ENCODE measurements around the gene CD163L1. TPM values are rescaled to one million over a fixed set of nuclear protein-coding genes. Genes with fewer than 3 reads are reported as not detected.

Gene CD163L1
- total RNA-seq, 2 donors from 2014 or later, result 0.42 to 0.99 TPM

- Histone ChIP-seq H3K27me3 (ENCODE audit: control insufficient read depth, insufficient read depth, low read length, poor library complexity, severe bottlenecking) (no peaks in the 10 kb centered on the region), H3K9me3 (ENCODE audit: control insufficient read depth, low read length) (peaks cover 12% of the 10 kb centered on the region), H3K4me3 (ENCODE audit: low read length) (no peak overlapping the region), H3K36me3 (ENCODE audit: control insufficient read depth, insufficient read depth, low read length) (no peaks in the 10 kb centered on the region), H3K9ac (ENCODE audit: extremely low read depth, low read length, poor library complexity, severe bottlenecking) (no peak overlapping the region), H3K4me1 (ENCODE audit: control insufficient read depth, insufficient read depth, low read length) (no peaks in the 10 kb centered on the region), H3K27ac (ENCODE audit: low read depth, low read length) (no peak overlapping the region)
- H3K9me3 Mint-ChIP-seq, result peaks cover 5% of the 10 kb centered on the region
- DNase-seq, result no peak
- TF ChIP-seq, protein P1, sequence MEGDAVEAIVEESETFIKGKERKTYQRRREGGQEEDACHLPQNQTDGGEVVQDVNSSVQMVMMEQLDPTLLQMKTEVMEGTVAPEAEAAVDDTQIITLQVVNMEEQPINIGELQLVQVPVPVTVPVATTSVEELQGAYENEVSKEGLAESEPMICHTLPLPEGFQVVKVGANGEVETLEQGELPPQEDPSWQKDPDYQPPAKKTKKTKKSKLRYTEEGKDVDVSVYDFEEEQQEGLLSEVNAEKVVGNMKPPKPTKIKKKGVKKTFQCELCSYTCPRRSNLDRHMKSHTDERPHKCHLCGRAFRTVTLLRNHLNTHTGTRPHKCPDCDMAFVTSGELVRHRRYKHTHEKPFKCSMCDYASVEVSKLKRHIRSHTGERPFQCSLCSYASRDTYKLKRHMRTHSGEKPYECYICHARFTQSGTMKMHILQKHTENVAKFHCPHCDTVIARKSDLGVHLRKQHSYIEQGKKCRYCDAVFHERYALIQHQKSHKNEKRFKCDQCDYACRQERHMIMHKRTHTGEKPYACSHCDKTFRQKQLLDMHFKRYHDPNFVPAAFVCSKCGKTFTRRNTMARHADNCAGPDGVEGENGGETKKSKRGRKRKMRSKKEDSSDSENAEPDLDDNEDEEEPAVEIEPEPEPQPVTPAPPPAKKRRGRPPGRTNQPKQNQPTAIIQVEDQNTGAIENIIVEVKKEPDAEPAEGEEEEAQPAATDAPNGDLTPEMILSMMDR (conservative IDR thresholded peaks at IDR 0.05), result no peak
- H3K4me1 Mint-ChIP-seq, result no peaks in the 10 kb centered on the region
- no peak overlapping the region for H3K27ac Mint-ChIP-seq
- 80 to 95% methylated on average over 1 of the region's 1 CpG for WGBS, 2 experiments (ENCODE audit: insufficient coverage in 1 of 2, insufficient read length in 1 of 2)
- no peak overlapping the region for H3K4me3 Mint-ChIP-seq
- no peaks in the 10 kb centered on the region for H3K27me3 Mint-ChIP-seq (ENCODE audit: insufficient read depth)
- no peaks in the 10 kb centered on the region for H3K36me3 Mint-ChIP-seq (ENCODE audit: low read depth)
Measured at GRCh38 chr12:7361265-7361664, 82.7 kb downstream of the CD163L1 start.

DNA sequence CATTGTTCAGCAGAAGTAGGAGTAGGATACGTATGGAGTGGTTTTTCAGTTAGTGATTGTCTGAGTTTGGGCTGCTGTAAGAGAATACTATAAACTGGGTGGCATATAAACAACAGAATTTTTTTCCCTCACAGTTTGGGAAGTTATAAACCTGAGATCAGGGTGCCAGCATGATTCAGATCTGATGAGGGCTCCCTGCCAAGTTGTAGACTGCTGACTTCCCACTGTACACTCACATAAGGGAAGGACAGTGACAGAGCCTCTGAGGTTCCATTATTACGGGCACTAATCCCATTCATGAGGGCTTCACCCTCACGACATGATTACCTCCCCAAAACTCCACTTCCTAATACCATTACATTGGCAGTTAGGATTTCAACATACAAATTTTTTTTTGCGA, 89.4 kb downstream of the CD163L1 start:
- Histone ChIP-seq H3K9me3 (ENCODE audit: control insufficient read depth, low read length) (no peaks in the 10 kb centered on the region), H3K4me3 (ENCODE audit: low read length) (no peak overlapping the region), H3K4me1 (ENCODE audit: control insufficient read depth, insufficient read depth, low read length) (no peaks in the 10 kb centered on the region), H3K27ac (ENCODE audit: low read depth, low read length) (no peak overlapping the region), H3K27me3 (ENCODE audit: control insufficient read depth, insufficient read depth, low read length, poor library complexity, severe bottlenecking) (no peaks in the 10 kb centered on the region), H3K36me3 (ENCODE audit: control insufficient read depth, insufficient read depth, low read length) (no peaks in the 10 kb centered on the region), H3K9ac (ENCODE audit: extremely low read depth, low read length, poor library complexity, severe bottlenecking) (no peak overlapping the region)
- Mint-ChIP-seq H3K4me3 (no peak overlapping the region), H3K4me1 (peaks cover 5% of the 10 kb centered on the region), H3K27ac (no peak overlapping the region), H3K9me3 (no peaks in the 10 kb centered on the region), H3K27me3 (ENCODE audit: insufficient read depth) (no peaks in the 10 kb centered on the region), H3K36me3 (ENCODE audit: low read depth) (no peaks in the 10 kb centered on the region)
- 89 to 96% methylated on average over 3 to 4 of the region's 4 CpGs for WGBS, 2 experiments (ENCODE audit: insufficient coverage in 1 of 2, insufficient read length in 1 of 2)
- no peak for DNase-seq
- TF ChIP-seq, protein P1 (conservative IDR thresholded peaks at IDR 0.05), result no peak

- Mint-ChIP-seq H3K27ac (no peak overlapping the region), H3K36me3 (ENCODE audit: low read depth) (no peaks in the 10 kb centered on the region), H3K9me3 (no peaks in the 10 kb centered on the region), H3K27me3 (ENCODE audit: insufficient read depth) (no peaks in the 10 kb centered on the region), H3K4me3 (no peak overlapping the region), H3K4me1 (peaks cover 5% of the 10 kb centered on the region)
- Histone ChIP-seq H3K27ac (ENCODE audit: low read depth, low read length) (no peak overlapping the region), H3K4me1 (ENCODE audit: control insufficient read depth, insufficient read depth, low read length) (no peaks in the 10 kb centered on the region), H3K4me3 (ENCODE audit: low read length) (no peak overlapping the region), H3K9me3 (ENCODE audit: control insufficient read depth, low read length) (no peaks in the 10 kb centered on the region), H3K27me3 (ENCODE audit: control insufficient read depth, insufficient read depth, low read length, poor library complexity, severe bottlenecking) (no peaks in the 10 kb centered on the region), H3K9ac (ENCODE audit: extremely low read depth, low read length, poor library complexity, severe bottlenecking) (no peak overlapping the region), H3K36me3 (ENCODE audit: control insufficient read depth, insufficient read depth, low read length) (no peaks in the 10 kb centered on the region)
- TF ChIP-seq, protein P1 (conservative IDR thresholded peaks at IDR 0.05), result no peak
- DNase-seq, result no peak
Measured at GRCh38 chr12:7352661-7353060, 91.3 kb downstream of the CD163L1 start.

All from endodermal cell (in vitro differentiated cells).